GM21526 (cell line): Measurements from ENCODE around the gene GEMIN4.
A peak's percentile ranks its signal among the peaks of the same experiment; 100 is the strongest.
"Not testable (repeated sequence)": the region's sequence is repeated elsewhere in the genome, so short reads cannot be mapped to it uniquely, and the experiment has no call there.

Experiments
- ATAC-seq: cut with Tn5 transposase; IDR thresholded peaks from one replicate; pipeline ENCODE4 v1.9.1; 2021; ENCODE audit warnings: moderate library complexity; ENCODE audit not compliant: unreplicated experiment, low FRiP score

The GEMIN4 gene

GRCh38 chr17:752002-752619 lies at the start of gene GEMIN4:
GEMIN4 (minus strand) TSS chr17:752264; CDS start chr17:752142, 122 bp downstream.
- ATAC-seq: peak; percentile 76

GRCh38 chr17:801660-802059 lies 49.6 kb upstream of the GEMIN4 start:
- ATAC-seq: no peak

GRCh38 chr17:800446-801242 lies 48.6 kb upstream of the GEMIN4 start:
- ATAC-seq: no peak

- no peak for ATAC-seq
These were observed 47.2 kb upstream of the GEMIN4 start for GRCh38 chr17:799261-799660.

GRCh38 chr17:798246-798645 lies 46.2 kb upstream of the GEMIN4 start:
- ATAC-seq: no peak

DNA sequence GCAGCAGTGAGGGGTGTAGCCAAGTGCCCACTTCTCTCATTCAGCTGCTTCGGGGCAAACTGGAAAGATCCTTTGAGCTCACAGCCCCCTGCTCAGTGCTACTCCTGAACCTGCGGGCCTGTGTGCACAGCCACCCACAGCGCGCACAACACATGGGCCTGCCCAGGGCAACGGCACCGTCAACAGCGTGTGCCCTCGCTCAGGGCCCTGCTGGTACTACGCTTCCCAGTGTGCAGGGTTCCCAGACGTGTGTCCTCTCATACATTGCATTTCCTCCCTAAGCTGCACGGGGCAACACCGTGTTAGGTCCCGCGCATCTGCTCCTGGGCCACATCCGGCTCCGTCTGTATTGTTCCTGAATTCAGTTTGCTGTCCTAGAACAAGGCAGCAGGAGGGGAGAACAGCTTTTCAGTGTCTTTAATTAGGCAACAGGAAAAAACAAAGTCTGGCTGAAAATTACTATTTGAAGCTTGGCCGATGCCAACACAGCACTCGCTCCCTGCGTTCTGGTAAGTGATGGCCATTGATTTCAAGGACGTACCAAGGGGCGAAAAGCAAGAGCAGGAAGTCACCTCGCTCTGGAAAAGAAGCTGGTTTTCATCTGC lies 45.3 kb upstream of the GEMIN4 start:
- no peak for ATAC-seq

DNA sequence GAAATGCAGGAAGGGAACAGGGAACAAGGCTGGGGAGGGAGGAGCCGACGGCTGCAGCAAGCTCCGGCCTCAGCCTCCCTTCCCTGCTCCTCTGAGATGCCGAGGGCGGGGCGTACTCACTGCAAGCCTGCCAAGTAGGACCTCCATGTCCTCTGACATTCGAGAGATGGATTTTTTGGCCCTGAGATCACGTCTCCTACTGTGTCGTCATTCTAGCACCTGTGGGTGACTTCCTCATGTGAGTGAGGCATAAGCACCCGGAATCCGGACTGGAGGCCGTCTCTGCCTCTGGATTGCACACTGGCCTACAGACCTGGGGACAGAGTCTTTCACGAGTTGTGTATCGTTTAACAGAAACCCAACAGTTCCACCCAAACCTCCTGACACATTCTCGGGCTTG lies 44.5 kb upstream of the GEMIN4 start:
- ATAC-seq: no peak

DNA sequence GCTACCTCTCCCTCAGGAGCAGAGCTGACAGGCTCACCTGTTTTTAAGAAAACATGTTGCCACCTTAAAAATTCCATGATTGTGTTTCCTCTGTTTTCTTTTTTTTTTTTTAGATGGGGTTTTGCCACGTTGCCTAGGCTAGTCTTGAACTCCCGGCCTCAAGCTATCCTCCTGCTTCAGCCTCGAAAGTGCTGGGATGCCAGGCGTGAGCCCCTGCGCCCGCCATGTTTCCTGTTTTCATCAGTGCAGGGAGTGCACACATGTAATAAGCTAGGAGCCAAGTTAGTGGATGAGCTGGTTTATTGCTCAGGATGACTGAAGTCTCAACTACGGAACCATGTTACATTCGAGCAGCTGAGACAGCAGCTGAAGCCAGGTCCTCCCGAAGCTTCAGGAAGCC lies 43.7 kb upstream of the GEMIN4 start:
- no peak for ATAC-seq

- ATAC-seq: no peak
These were observed 43.2 kb upstream of the GEMIN4 start for GRCh38 chr17:795276-795675.

DNA sequence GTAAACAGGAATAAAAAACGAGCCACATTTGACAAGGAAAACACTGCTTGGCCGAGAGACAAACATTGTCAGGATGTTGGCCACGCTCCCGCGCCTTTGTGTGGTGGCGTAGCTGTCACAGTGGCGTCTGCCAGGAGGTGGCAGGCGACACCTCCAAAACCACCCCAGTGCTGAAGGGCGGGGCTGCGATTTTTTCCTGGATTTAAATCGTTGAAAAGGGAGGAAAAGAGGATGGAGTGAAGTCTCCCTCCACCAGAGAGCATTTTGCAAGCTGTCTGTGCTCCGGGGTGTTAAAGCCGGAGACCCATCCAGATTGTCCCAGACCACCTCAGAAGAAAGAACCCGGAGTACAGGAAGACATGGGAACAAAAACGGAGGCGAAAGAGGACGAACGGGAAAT lies 42.8 kb upstream of the GEMIN4 start:
- ATAC-seq: no peak

GRCh38 chr17:792277-792676 lies 40.2 kb upstream of the GEMIN4 start:
- no peak for ATAC-seq

GRCh38 chr17:791829-792228 lies 39.8 kb upstream of the GEMIN4 start:
- no peak for ATAC-seq

- ATAC-seq: not testable (repeated sequence)
These were observed 38.8 kb upstream of the GEMIN4 start for GRCh38 chr17:790874-791247.

GRCh38 chr17:789931-790873 lies 38.1 kb upstream of the GEMIN4 start:
- ATAC-seq: not testable (repeated sequence)

DNA sequence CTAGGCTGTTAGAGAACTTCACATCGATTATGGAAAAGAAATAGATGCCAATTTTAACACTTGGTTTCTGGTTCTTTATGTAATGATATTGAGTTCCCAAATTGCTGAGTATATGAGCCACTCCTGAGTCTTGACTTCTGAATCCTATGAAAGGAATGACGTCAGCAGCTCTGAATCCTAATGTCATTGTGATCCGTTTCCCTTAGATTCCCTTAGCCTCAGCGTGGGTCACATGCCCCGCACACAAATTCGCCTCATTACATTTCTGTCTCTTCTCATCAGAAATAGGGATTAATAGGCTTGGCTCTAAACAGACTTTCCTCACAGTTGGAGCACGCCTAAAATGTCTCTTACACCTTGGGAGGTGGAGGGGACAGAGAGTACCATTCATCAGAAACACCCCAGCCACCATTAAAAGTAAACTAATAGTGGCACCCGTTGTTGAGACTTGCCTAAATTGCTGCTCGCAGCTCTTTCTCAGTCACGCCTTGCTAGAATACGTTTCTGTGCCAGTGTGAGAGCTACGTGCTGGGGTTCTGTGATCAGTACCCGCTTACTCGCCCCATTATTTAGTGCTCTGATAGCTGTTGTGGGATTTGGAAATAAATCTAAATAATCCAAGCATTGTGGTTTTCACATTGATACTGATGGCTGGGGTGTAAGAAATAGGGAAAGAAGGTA lies 37.2 kb upstream of the GEMIN4 start:
- no peak for ATAC-seq

GRCh38 chr17:788551-788950 lies 36.5 kb upstream of the GEMIN4 start:
- ATAC-seq: no peak

GRCh38 chr17:787641-788221 lies 35.7 kb upstream of the GEMIN4 start:
- ATAC-seq: no peak

- ATAC-seq: not testable (repeated sequence)
These were observed 33.8 kb upstream of the GEMIN4 start for GRCh38 chr17:785901-786300.

DNA sequence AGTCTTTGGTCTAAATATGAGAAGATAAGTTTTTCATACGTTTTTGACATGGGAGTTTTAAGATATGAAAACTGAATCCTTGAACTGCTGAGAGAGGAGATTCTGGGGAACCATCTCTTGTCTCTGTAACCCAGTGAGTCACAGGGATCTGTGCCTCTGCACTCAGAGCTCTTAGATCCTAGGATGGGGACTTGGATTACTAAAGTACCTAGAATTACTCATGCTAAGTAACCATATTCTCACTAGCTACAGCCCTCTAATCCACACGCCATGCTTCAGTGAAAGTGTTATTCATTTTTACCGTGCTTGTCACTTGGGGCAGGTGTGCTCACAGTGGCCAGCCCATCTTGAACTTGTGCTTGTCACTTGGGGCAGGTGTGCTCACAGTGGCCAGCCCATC lies 32.1 kb upstream of the GEMIN4 start:
- no peak for ATAC-seq
